Esophagus muscularis mucosa (tissue), 3 donors: ENCODE results near the gene UMOD.

Source experiments
- POLR2A ChIP-seq: fragments of 450-650 bp; IDR thresholded peaks from one replicate; pipeline ENCODE4 v1.6.1; 2017; ENCODE audit warnings: antibody characterized with exemption, moderate library complexity, mild to moderate bottlenecking, low read depth
- TF ChIP-seq, protein P1 (sequence below), 3 experiments: fragments of 200-600 bp in 2 of 3; fragments of 450-650 bp in 1 of 3; sonication (generic) in 2 of 3; IDR thresholded peaks; one replicate each; pipeline ENCODE4 v1.5.1; 2017 to 2019; ENCODE audit warnings: antibody characterized with exemption in 3 of 3, mild to moderate bottlenecking in 2 of 3, moderate library complexity in 1 of 3

DNA sequence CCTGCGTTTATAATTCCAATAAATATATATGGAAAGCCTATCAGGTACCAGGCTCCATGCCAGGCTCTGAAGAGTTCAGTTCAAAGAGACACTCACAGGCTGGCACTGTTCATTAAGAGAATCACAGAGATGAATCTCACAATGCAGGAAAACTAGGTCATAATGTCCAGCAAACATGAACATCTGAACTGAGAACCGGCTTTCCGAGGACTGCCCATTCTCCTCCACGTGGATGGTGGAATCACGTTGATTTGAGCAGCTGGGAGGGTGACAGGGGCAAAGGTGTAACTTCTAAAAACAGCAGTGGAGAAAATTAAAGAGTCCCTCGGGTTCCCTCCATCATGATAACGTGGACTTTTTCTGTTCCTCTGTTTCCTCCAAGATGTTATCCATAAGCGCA, 35.4 kb downstream of the UMOD start:
- TF ChIP-seq, protein P1, sequence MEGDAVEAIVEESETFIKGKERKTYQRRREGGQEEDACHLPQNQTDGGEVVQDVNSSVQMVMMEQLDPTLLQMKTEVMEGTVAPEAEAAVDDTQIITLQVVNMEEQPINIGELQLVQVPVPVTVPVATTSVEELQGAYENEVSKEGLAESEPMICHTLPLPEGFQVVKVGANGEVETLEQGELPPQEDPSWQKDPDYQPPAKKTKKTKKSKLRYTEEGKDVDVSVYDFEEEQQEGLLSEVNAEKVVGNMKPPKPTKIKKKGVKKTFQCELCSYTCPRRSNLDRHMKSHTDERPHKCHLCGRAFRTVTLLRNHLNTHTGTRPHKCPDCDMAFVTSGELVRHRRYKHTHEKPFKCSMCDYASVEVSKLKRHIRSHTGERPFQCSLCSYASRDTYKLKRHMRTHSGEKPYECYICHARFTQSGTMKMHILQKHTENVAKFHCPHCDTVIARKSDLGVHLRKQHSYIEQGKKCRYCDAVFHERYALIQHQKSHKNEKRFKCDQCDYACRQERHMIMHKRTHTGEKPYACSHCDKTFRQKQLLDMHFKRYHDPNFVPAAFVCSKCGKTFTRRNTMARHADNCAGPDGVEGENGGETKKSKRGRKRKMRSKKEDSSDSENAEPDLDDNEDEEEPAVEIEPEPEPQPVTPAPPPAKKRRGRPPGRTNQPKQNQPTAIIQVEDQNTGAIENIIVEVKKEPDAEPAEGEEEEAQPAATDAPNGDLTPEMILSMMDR (IDR thresholded peaks at IDR 0.05), result no peak
- no peak for TF ChIP-seq POLR2A
